ENCODE data around the gene PROS1. TPM values are rescaled to one million over a fixed set of nuclear protein-coding genes. Genes with fewer than 3 reads are reported as not detected.

Gene PROS1
- total and polyA plus RNA-seq, 2 of the 8 experiments (the other 6 are each of a cell fraction or from before 2014, with no cell fraction given): 0.65 to 2.5 TPM

DNA sequence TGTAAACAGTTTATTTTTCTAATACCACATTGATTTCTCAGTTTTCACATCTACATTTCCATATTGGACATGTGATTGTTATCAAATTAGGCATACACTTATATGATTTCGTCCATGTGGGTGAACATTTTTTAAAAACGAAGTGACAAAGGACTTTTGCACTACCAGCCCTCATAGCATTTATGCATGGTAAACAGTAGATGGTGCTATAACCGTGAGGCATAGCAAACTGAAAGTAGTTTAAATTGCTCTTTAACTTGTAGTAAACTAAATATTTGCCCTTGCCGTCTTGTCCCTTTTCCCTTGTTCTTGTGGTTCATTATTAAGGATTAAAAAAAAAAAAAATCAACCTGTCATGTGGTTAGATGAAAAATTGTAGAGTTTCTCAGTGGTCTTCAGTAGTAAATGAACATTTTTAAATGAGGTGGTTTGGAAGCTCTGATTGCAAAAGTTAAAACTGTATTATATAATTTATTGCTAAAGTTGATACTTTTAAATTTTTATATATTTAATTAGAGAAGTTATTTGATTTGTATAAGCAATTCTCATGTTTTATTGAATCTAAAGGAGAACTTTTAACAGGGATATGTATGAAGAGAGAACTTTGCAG, 30.7 kb upstream of the PROS1 start:
- CTCF ChIA-PET (ENCODE audit: partially characterized antibody): interaction anchor here (0.6 to 1.5 kb wide), 4 partner anchors 10 to 269 kb away, joined by 3 to 9 read pairs (median 3); partner anchors contain the start of gene DHFR2

More for the DNA sequence above, 30.7 kb upstream of the PROS1 start:
- H4K8ac ChIP-seq (ENCODE audit: extremely low read depth, insufficient read depth, low read length): no peak overlapping the region
- no peak overlapping the region for H4K91ac ChIP-seq (replicated peaks; ENCODE audit: insufficient read length, low read length)
- H3K56ac ChIP-seq (replicated peaks; ENCODE audit: insufficient read length, low read depth, low read length): no peak overlapping the region
- H3K79me1 ChIP-seq (ENCODE audit: low read depth, low read length): no peaks in the 10 kb centered on the region
- FAIRE-seq (peak; percentile 39), DNase-seq (ENCODE audit: low read depth in 1 of 2, low spot score in 2 of 2) (no peak)
- no peak overlapping the region for H2AK5ac ChIP-seq (ENCODE audit: low read depth, low read length)
- no peaks in the 10 kb centered on the region for H3K27me3 ChIP-seq (replicated peaks in 1 of 4; ENCODE audit: control insufficient read depth in 3 of 4, extremely low read depth in 1 of 4, insufficient read depth in 3 of 4, low read length in 3 of 4)
- H3K27ac ChIP-seq (ENCODE audit: low read depth, low read length): no peak overlapping the region
- no peak overlapping the region for H2BK120ac ChIP-seq (replicated peaks; ENCODE audit: low read depth, low read length)
- H2AFZ ChIP-seq (ENCODE audit: low read length): no peak overlapping the region
- no peak overlapping the region for H2BK15ac ChIP-seq (ENCODE audit: low read length)
- H3K18ac ChIP-seq (ENCODE audit: extremely low read depth, low read length): no peak overlapping the region
- H3K4ac ChIP-seq (replicated peaks; ENCODE audit: insufficient read length, low read depth, low read length): no peak overlapping the region
- no peak overlapping the region for H3K4me3 ChIP-seq (ENCODE audit: extremely low read depth in 1 of 4, insufficient read depth in 2 of 4, low read depth in 3 of 4, low read length in 4 of 4)
- no peak overlapping the region for H2BK20ac ChIP-seq (ENCODE audit: low read length)
- no peak overlapping the region for H2BK5ac ChIP-seq (ENCODE audit: low read depth, low read length)
- H3K14ac ChIP-seq (ENCODE audit: insufficient read length): no peak overlapping the region
- 44% methylated on average over 4 of the region's 4 CpGs; no CpG with 5 or more reads in 1 of the 2 experiments for WGBS, 2 experiments (ENCODE audit: extremely low coverage in 1 of 2, insufficient coverage in 1 of 2, insufficient read length in 1 of 2, insufficient replicate concordance in 2 of 2, low coverage in 1 of 2, low lambda C conversion rate in 2 of 2, missing lambda C conversion rate in 1 of 2)
- H4K20me1 ChIP-seq (replicated peaks in 1 of 2; ENCODE audit: control insufficient read depth in 1 of 2, insufficient read depth in 2 of 2, low read length in 2 of 2): peaks cover 0 to 1% of the 10 kb centered on the region in 2 experiments
- H3K23me2 ChIP-seq (ENCODE audit: low read depth, low read length): no peaks in the 10 kb centered on the region
- no peak for TF ChIP-seq POU5F1 (IDR thresholded peaks at IDR 0.05; ENCODE audit: low read depth, low read length)
- TF ChIP-seq, protein P1, sequence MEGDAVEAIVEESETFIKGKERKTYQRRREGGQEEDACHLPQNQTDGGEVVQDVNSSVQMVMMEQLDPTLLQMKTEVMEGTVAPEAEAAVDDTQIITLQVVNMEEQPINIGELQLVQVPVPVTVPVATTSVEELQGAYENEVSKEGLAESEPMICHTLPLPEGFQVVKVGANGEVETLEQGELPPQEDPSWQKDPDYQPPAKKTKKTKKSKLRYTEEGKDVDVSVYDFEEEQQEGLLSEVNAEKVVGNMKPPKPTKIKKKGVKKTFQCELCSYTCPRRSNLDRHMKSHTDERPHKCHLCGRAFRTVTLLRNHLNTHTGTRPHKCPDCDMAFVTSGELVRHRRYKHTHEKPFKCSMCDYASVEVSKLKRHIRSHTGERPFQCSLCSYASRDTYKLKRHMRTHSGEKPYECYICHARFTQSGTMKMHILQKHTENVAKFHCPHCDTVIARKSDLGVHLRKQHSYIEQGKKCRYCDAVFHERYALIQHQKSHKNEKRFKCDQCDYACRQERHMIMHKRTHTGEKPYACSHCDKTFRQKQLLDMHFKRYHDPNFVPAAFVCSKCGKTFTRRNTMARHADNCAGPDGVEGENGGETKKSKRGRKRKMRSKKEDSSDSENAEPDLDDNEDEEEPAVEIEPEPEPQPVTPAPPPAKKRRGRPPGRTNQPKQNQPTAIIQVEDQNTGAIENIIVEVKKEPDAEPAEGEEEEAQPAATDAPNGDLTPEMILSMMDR (IDR thresholded peaks at IDR 0.05; ENCODE audit: control extremely low read depth in 1 of 3, insufficient read depth in 1 of 3, low read depth in 1 of 3, low read length in 3 of 3): peak in 2 of 3 experiments; percentile 34 to 66; a peak in 2 of 4 replicates
- TF ChIP-seq KDM5A (IDR thresholded peaks at IDR 0.05; ENCODE audit: low read length): no peak
- peak; percentile 57 to 63 for TF ChIP-seq RAD21 (IDR thresholded peaks at IDR 0.05 in 1 of 2, conservative IDR thresholded peaks at IDR 0.05 in 1 of 2; ENCODE audit: low read depth in 2 of 2, low read length in 2 of 2)
- H3K23ac ChIP-seq (ENCODE audit: insufficient read length): no peak overlapping the region
- POLR2A ChIA-PET (ENCODE audit: partially characterized antibody): no interaction called here
- H3K9ac ChIP-seq (replicated peaks in 1 of 4; ENCODE audit: extremely low read depth in 1 of 4, low read depth in 3 of 4, low read length in 3 of 4): no peak overlapping the region
- H3K79me2 ChIP-seq (ENCODE audit: control insufficient read depth in 1 of 2, insufficient read depth in 2 of 2, low read length in 2 of 2): no peaks in the 10 kb centered on the region
- H3K36me3 ChIP-seq (ENCODE audit: control insufficient read depth in 2 of 4, insufficient read depth in 4 of 4, low read length in 3 of 4): no peaks in the 10 kb centered on the region
- no peak overlapping the region for H3K4me2 ChIP-seq (ENCODE audit: insufficient read depth in 1 of 2, low read depth in 2 of 2, low read length in 2 of 2)
- H2BK12ac ChIP-seq (ENCODE audit: low read depth, low read length): no peak overlapping the region
- H3K9me3 ChIP-seq (ENCODE audit: insufficient read depth in 2 of 2, low read depth in 1 of 2, low read length in 1 of 2): no peaks in the 10 kb centered on the region
- H4K5ac ChIP-seq (ENCODE audit: insufficient read length, low read depth, low read length): no peak overlapping the region
- H3K4me1 ChIP-seq (replicated peaks in 1 of 4; ENCODE audit: control insufficient read depth in 3 of 4, insufficient read depth in 4 of 4, low read length in 3 of 4): no peaks in the 10 kb centered on the region
